ENCODE data around the gene B3GNT2. TPM values are rescaled to one million over a fixed set of nuclear protein-coding genes. Genes with fewer than 3 reads are reported as not detected.

Gene B3GNT2
- total and polyA plus RNA-seq, 2 donors (not counting 3 experiments of a cell fraction or from before 2014, with no cell fraction given), result 9.5 to 21.2 TPM

DNA sequence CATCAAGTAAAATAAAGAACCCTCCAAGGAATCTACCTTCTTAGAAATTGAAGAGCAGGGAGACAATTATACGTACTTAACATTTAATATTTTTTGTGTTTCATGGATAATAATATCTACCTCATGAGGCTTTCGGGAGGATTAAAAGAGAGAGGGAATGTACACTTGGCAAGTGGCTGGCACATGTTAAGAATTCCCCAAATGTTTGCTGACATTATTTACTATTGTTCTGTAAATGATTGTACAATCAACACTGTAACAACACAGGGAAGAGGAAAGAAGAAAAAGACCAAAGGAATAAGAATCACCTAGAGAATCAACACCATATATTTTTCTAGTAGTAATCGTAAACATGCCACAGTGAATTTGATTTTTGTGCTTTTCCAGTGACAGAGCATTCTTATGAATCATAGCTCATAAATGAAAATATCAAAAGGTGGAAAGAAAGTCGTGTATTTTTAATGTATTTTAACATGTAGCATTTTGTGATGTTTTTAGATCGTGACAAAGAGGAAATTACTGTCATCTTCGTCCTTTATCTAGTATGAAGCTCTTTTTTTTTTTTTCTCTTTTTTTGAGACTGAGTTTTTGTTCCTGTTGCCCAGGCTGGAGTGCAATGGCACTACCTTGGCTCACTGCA lies 67.3 kb downstream of the B3GNT2 start:
- H3K4me3 ChIP-seq (replicated peaks in 1 of 3; ENCODE audit: insufficient read depth in 1 of 3, low read depth in 1 of 3, low read length in 3 of 3), result no peak overlapping the region
- no peaks in the 10 kb centered on the region for H4K20me1 ChIP-seq (replicated peaks; ENCODE audit: control insufficient read depth, extremely low read depth, insufficient read depth, low read length)
- dilution Hi-C loops (cut with MboI; ENCODE audit: extremely low pct_ligation_motif_present, low sequenced_read_pairs), result no loop called here
- intact Hi-C loops (cut with micrococcal nuclease), result no loop called here
- no peaks in the 10 kb centered on the region for H3K79me2 ChIP-seq (ENCODE audit: control insufficient read depth, insufficient read depth, low read length)
- ChIA-PET CTCF (interaction anchor here (0.8 to 1.3 kb wide), 2 partner anchors 9 to 24 kb away, joined by 3 to 4 read pairs; no protein-coding TSS in a partner anchor), POLR2A (no interaction called here)
- H3K4me1 ChIP-seq (ENCODE audit: control insufficient read depth, extremely low read depth, insufficient read depth, low read length), result no peaks in the 10 kb centered on the region
- no peak overlapping the region for H3K9ac ChIP-seq (replicated peaks; ENCODE audit: extremely low read depth, insufficient read depth, low read length)
- no peaks in the 10 kb centered on the region for H3K27me3 ChIP-seq (ENCODE audit: control insufficient read depth in 2 of 2, insufficient read depth in 2 of 2, low read length in 2 of 2)
- H2AFZ ChIP-seq (ENCODE audit: low read depth, low read length), result no peak overlapping the region
- TF ChIP-seq POLR2A (IDR thresholded peaks at IDR 0.05; ENCODE audit: low read depth, low read length) (no peak), POLR2AphosphoS5 (IDR thresholded peaks at IDR 0.05; ENCODE audit: insufficient read depth, low read depth, low read length) (no peak)
- no peaks in the 10 kb centered on the region for H3K36me3 ChIP-seq (ENCODE audit: control insufficient read depth in 2 of 2, extremely low read depth in 1 of 2, insufficient read depth in 2 of 2, low read length in 2 of 2)
- FAIRE-seq (no peak), DNase-seq (ENCODE audit: low read depth, low spot score) (no peak)
- H3K27ac ChIP-seq (ENCODE audit: insufficient read depth, low read depth, low read length), result no peak overlapping the region
- no peak overlapping the region for H3K4me2 ChIP-seq (ENCODE audit: insufficient read depth, low read length)
- no TSS peak for BruUV-seq (replicated peaks)
- H3K9me3 ChIP-seq (replicated peaks; ENCODE audit: control insufficient read depth, insufficient read depth, low read length), result no peaks in the 10 kb centered on the region
- H3K9me1 ChIP-seq (replicated peaks; ENCODE audit: control insufficient read depth, extremely low read depth, insufficient read depth, low read length), result no peaks in the 10 kb centered on the region

GRCh38 chr2:62264186-62264585 lies 68.3 kb downstream of the B3GNT2 start:
- no peak overlapping the region for H3K4me2 ChIP-seq (ENCODE audit: insufficient read depth, low read length)
- H3K4me1 ChIP-seq (ENCODE audit: control insufficient read depth, extremely low read depth, insufficient read depth, low read length), result no peaks in the 10 kb centered on the region
- H3K9me3 ChIP-seq (replicated peaks; ENCODE audit: control insufficient read depth, insufficient read depth, low read length), result no peaks in the 10 kb centered on the region
- ChIA-PET CTCF (interaction anchor here (1.3 to 1.4 kb wide), 3 partner anchors 10 to 12 kb away, joined by 4 to 5 read pairs (median 4); no protein-coding TSS in a partner anchor), POLR2A (interaction anchor here (0.6 kb wide), 1 partner anchor 39 kb away, joined by 4 read pairs; no protein-coding TSS in a partner anchor)
- DNase-seq (ENCODE audit: low read depth, low spot score), result no peak
- no peak for FAIRE-seq
- H3K9ac ChIP-seq (replicated peaks; ENCODE audit: extremely low read depth, insufficient read depth, low read length), result no peak overlapping the region
- no peaks in the 10 kb centered on the region for H3K36me3 ChIP-seq (ENCODE audit: control insufficient read depth in 2 of 2, extremely low read depth in 1 of 2, insufficient read depth in 2 of 2, low read length in 2 of 2)
- H3K27ac ChIP-seq (ENCODE audit: insufficient read depth, low read depth, low read length), result no peak overlapping the region
- H2AFZ ChIP-seq (ENCODE audit: low read depth, low read length), result no peak overlapping the region
- no peaks in the 10 kb centered on the region for H3K79me2 ChIP-seq (ENCODE audit: control insufficient read depth, insufficient read depth, low read length)
- intact Hi-C loops (cut with micrococcal nuclease), result no loop called here
- no peak overlapping the region for H3K4me3 ChIP-seq (replicated peaks in 1 of 3; ENCODE audit: insufficient read depth in 1 of 3, low read depth in 1 of 3, low read length in 3 of 3)
- dilution Hi-C loops (cut with MboI; ENCODE audit: extremely low pct_ligation_motif_present, low sequenced_read_pairs), result no loop called here
- H3K27me3 ChIP-seq (ENCODE audit: control insufficient read depth in 2 of 2, insufficient read depth in 2 of 2, low read length in 2 of 2), result no peaks in the 10 kb centered on the region
- BruUV-seq (replicated peaks), result no TSS peak
- H4K20me1 ChIP-seq (replicated peaks; ENCODE audit: control insufficient read depth, extremely low read depth, insufficient read depth, low read length), result no peaks in the 10 kb centered on the region
- TF ChIP-seq MYC (IDR thresholded peaks at IDR 0.05; ENCODE audit: low read depth, low read length) (no peak), CTCF (IDR thresholded peaks at IDR 0.05; ENCODE audit: extremely low read depth in 1 of 2, insufficient read depth in 1 of 2, low read depth in 1 of 2, low read length in 2 of 2) (no peak), JUN (IDR thresholded peaks at IDR 0.05; ENCODE audit: borderline replicate concordance, insufficient read depth, insufficient read length, low read depth) (no peak), EZH2 (IDR thresholded peaks at IDR 0.05; ENCODE audit: borderline replicate concordance, low read depth, low read length, severe bottlenecking) (no peak), POLR2A (IDR thresholded peaks at IDR 0.05; ENCODE audit: low read depth, low read length) (no peak), FOS (IDR thresholded peaks at IDR 0.05; ENCODE audit: borderline replicate concordance, insufficient read depth, low read length) (no peak), POLR2AphosphoS5 (IDR thresholded peaks at IDR 0.05; ENCODE audit: insufficient read depth, low read depth, low read length) (no peak), GATA2 (IDR thresholded peaks at IDR 0.05; ENCODE audit: insufficient read depth, insufficient read length, low read depth, low read length) (no peak)
- TF ChIP-seq, protein P1, sequence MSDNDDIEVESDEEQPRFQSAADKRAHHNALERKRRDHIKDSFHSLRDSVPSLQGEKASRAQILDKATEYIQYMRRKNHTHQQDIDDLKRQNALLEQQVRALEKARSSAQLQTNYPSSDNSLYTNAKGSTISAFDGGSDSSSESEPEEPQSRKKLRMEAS (IDR thresholded peaks at IDR 0.05; ENCODE audit: insufficient read depth, insufficient read length), result no peak
- H3K9me1 ChIP-seq (replicated peaks; ENCODE audit: control insufficient read depth, extremely low read depth, insufficient read depth, low read length), result no peaks in the 10 kb centered on the region
